CD4-positive, alpha-beta T cell treated with Interleukin-15 for 4 hours (primary cell): ENCODE measurements around the gene WDR44.
"Not testable (repeated sequence)": the region's sequence is repeated elsewhere in the genome, so short reads cannot be mapped to it uniquely, and the experiment has no call there.

Source experiments
- DNase-seq: peaks from one replicate; pipeline ENCODE4 v3.0.0-alpha.2; 2020; ENCODE audit warnings: low spot score

Gene WDR44

DNA sequence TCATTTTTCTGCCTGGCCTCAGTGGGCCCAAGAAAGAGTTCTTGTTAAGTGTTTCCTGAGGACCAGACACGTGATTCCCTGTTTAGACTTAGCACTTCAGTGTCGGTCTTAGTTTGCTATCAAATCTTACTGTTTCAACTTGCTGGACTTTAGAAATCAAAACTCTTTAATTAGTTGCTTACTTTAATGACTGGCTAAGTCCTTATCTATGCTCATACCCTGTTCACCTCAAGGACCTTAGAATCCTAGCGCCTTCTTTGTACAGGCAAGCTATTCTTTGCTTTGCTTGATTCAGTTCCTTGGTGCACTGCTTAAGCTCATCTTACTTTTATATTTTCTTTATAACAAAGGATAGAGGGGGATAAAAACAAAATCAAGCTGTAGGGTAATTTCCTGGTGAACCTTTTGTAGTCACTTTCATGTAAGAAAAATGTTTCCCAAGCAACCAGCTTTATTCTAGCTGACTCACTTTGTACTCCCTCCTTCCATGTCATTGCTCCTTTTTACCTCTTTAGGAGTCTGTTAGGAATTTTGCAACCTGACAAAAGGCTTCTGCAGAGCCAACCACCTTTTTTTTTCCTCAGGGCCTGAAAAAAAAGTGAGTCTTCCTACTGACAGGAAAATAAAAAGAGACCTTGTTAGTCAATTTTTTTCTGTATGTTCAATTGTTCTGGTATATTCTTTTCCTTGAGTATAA lies 14.7 kb downstream of the WDR44 start:
- DNase-seq = no peak

DNA sequence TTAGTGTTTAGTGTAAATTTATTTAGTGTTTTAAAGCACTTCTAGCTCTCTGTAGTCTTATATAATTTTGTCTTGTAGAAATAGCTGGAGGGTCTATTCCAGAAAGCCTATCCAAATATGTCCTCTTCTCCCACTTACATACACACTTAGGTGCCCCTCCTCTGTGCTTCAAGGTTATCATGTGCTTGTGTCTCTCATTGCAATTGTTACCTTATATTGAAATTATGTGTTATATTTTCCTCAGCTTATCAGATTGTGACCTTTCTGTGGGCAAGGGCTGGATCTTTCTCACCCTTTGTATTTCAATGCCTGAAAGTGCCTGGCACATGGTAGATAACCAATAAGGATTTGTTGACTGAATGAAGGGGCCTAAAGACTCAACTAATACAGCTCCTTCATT lies 18.4 kb downstream of the WDR44 start:
- no peak for DNase-seq

DNA sequence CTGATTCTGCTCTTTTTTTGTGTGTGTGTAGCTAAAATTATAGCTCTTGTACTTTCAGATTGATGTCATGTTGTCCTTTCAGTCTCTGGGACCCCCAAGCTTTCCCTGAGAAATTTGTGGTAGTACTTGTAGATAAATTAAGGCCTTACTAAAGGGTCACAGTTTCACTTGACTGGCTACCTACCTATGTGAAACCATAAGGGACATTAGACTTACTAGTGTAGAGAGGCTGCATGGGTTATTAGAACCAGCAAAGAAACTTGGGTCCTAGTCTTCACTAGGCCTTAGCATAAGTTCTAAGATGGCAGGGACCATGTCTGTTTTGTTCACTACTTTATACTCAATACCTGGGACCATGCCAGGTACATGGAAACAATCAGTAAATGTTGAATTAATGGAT lies 21.4 kb downstream of the WDR44 start:
- DNase-seq = no peak

DNA sequence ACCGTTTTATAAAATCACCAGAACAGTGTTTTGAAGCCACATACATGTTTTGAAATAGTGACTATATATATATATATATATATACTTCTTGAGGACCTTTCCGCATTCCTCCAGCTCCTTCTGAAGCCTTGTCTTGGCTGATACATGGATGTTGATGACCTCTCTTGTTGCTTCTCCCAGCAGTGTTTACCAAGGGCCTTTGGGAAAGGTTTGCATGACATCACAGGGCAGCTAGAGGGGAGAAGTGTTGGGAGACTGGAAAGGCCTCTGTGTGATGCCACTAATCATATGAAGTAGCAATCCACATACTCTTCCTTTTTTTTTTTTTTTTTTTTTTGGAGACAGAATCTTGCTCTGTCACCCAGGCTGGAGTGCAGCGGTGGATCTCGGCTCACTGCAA lies 22.5 kb downstream of the WDR44 start:
- DNase-seq = no peak

DNA sequence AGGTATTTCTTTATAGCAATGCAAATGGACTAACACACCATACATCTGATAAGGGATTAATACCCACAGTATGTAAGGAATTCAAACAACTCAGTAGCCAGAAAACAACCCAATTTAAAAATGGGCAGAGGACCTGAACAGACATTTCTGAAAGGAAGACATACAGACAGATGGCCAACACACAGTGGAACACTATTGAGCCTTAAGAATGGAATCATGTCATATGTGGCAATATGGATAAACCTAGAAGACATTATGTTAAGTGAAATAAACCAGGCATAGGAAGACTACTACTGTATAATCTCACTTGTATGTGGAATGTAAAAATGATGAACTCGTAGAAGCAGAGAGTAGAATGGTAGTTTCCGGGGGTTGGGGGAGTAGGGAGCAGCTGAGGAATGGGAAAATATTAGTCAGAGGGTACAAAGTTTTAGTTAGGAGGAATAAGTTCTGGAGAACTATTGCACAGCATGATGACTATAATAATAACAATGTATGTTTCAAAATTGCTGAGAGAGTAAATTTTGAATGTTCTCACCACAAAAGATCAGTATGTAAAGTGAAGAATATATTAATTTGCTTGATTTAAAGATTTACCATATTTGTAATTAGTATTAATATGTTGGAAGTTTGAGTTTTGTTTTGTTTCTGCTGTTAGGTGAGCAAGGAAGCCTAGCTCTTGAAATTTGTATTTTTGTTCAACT lies 25.2 kb downstream of the WDR44 start:
- no peak for DNase-seq

DNA sequence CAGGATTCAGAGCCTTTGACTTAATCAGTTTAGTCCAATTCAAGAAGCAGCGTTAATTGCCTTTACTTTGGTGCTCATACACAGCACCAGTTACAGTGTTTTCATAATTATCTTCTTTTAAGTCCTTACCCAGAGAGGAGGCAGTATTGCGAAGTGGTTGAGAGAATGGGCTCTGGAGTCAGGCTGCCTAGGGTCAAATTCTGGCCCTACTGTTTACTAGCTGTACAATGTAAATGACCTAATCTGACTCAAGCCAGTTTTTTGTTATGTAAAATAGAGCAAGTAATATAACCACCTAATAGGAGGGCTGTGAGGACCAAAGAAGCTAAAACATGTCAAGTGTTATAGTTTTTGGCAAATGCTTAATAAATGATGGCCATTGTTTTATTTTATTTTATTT lies 27.6 kb downstream of the WDR44 start:
- DNase-seq = no peak

DNA sequence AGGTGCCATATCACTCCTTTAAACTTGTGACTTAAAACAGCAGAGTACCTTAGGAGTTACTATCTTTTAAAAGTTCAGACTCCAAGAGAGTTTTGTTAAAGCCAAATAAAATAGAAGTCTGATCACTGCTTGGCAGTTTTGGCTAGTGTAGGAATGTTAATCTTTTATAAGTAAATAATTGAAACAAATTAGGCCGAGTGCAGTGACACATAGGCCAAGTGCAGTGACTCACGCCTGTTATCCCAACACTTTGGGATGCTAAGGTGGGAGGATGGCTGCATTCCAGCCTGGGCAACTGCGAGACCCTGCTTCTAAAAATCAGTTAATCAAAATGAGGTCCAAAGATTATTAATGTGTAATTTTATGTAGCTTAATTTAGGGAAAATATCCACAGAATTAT lies 37.2 kb downstream of the WDR44 start:
- no peak for DNase-seq

DNA sequence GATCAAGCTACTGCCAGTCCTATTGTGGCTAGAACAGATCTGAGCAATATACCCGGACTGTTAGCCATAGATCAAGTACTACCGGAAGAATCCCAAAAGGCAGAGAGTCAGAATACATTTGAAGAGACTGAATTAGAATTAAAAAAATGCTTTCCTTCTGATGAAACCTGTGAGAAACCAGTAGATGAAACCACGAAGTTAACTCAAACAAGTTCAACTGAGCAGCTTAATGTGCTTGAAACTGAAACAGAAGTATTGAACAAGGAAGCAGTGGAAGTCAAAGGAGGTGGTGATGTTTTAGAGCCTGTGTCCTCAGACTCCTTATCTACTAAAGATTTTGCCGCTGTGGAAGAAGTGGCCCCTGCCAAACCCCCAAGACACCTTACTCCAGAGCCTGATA lies 46.8 kb downstream of the WDR44 start:
- no peak for DNase-seq

DNA sequence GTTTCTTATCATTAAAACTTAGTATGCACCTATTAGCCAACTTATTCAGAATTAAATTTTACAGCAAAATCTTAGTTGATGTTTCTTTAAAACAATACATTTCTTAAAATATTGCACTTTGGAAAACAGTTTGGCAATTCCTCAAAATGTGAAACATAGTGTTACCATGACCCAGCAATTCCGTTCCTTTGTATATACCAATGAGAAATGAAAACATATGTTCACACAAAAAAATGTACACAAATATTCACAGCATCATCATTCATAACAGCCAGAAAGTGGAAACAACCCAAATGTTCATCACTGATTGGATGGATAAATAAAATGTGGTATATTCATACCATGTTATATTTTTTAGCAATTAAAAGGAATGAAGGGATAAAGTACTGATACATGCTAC lies 50.2 kb downstream of the WDR44 start:
- DNase-seq = no peak

DNA sequence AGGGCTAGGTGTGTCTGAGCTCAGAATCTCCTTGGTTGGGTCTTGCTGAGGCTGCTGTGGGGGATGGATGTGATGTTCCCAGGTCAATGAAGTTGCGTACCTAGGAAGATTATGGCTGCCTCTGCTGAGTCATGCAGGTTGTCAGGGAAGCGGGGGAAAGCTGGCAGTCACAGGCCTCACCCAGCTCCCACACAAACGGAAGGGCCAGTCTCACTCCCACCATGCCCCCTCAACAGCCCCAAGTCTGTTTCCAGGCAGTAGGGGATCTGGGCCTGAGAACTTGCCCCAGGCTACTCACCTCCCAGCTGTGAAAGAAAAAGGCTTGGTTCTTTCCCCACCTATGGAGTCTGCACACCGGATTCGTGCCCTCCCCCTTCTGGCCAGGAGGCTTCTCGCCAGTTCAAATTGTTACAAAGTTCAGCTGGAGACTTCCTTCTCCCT lies 72.9 kb downstream of the WDR44 start:
- no peak for DNase-seq

DNA sequence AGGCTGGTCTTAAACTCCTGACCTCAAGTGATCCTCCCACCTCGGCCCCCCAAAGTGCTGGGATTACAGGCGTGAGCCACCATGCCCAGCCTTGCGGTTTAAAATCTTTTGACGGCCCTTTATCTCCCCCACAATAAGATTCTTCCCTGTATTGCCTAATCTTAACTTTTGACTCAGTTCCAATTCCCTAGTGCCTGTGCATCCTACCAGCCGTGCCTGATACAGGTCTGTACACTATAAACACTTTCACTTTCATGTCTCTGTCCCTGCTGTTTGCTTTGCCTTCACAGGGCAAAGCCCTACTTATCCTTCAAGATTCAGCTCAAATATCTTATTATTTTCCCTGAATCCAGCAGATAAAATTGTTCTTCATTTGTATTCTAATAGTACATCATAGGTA lies 74.6 kb downstream of the WDR44 start:
- DNase-seq = no peak

DNA sequence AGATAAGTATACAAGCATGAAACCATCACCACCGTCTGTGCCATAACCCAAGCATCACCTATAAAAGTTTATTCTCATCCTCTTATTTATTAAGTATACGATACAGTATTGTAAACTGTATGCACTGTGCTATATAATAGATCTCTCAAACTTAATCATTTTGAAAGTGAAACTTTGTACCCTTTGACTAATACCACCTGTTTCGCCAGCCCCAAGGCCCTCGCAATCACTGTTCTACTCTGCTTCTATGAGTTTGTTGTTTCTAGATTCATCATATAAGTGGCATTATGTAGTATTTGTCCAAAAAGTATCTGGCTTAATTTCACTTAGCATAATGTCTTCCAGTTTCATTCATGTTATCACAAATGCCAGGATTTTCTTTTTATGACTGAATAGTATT lies 77.7 kb downstream of the WDR44 start:
- DNase-seq = no peak

DNA sequence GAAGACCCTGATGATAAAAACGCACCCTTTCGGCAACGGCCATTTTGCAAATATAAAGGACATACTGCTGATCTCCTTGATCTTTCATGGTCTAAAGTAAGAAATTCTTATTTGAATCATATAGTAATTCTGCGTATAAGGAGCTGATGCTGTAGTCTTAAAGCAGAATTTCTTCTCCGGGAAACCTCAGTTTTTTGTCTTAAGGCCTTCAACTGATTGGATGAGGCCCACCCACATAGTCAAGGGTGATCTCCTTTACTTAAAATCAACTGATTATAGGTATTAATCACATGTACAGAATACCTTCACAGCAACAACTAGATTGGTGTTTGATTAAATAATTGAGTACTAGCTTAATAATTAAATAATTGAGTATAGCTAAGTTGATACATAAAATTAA lies 86.9 kb downstream of the WDR44 start:
- no peak for DNase-seq

DNA sequence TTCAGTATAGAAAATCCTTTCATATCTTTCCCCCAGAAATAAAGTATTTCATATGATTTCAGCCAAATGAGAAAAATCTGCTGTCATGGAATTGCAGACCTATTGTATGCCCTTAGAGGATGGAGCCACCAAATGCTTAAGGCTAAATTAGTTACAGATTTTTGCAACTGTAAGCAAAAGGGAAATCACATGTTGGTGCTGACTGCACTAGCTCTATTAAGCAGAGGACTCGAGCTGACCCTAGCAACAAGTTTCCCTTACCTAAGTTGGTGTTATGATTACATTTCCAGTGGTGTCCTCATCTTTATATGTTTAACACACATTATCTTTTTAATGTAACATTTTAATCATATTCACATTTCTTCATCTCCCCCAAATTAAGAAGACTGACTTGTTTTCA lies 91.4 kb downstream of the WDR44 start:
- no peak for DNase-seq

DNA sequence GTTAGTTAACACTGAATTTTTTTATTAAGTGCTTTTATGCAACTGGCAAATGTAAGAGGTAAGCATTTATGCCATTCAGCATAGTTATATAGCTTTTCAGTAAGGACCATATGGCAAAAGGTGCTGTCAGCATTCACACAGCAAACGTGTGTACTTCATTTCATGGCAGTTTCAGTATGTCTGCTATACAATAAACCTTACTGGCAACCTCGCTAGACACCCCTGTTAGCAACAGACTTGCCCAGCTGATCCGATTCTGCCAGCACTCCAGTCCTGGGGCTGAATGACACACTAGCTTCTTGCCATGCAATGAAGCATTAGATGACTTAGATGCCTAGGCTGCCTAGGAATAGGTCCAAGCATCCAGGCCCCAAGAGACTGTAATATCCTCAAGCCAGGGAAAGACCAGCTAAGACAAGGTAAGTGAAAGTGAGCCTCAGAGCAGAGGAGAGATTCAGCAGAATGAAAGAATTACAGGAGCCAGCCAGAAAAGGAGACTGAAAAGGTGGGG lies 102.4 kb downstream of the WDR44 start:
- no peak for DNase-seq

DNA sequence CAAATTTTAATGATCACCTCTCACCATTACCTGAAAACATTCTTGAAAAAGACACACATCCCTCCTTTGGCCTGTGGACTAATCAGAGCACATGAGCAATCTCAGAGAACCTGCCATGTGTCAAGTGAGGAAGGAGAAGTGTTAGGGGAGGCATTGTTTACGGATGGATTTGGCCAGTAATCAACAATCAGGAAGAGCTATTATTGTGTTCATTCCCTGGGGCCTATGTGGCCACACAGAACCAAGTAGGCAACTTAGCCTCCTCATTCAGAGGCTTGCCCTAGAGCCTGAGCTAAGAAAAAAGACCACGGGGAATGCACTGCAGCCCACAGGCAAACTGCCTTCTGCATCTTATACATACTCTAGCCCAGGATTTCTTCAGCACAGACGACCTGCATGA lies 109.1 kb downstream of the WDR44 start:
- DNase-seq = no peak

DNA sequence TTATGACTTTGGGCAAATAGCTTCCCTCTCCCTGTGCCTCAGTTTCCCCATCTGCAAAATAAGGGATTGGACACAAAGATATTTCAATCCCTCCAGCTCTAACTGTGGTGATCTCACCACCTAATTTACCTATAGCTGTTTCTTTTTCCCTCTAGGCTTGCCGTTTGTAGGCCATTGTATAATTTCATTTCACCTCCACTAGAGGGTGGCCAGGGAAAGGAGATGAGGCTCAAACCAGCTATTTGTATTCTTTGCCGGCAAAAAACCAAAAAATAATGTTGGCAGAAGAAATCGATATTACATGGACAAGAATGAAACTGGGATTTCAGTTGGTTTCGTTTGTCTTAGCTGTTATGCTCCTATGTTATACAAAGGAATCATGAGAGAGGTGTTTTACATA lies 113.6 kb downstream of the WDR44 start:
- DNase-seq = peak; percentile 39

DNA sequence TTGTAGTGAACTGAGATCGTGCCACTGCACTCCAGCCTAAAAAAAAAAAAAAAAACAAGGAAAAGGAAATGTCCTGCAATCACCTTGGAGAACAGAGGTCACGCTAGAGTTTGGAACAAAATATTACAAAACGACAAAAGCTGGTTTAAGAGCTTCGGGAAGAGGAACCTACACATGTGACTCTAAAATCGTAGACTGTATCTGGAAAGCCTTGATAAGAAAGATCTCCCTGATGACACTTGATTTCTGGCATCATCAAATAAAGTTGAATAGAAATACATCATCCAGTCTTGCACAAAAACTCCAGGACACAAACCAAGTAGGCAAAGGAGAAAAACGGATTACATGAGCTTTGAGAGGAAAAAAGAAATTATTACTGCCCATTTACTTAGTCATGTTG lies 118.6 kb downstream of the WDR44 start:
- DNase-seq = no peak

DNA sequence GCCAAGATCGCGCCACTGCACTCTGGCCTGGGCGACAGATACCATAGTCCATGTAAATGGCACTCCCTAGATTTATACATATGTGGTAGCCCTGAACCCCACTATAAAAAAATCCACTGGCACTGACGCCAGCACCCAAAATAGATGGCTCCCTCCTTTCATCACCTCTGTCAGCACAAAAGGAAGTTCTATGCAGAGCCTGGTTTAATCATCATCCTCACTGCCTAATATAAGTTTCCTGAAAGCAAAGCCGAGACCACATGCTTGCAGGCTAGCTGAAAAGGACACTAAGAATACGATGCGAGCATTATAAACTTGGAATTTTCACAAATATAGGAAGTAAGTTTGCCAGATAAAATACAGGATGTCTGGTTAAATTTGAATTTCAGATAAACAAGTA lies 122.2 kb downstream of the WDR44 start:
- DNase-seq = no peak

DNA sequence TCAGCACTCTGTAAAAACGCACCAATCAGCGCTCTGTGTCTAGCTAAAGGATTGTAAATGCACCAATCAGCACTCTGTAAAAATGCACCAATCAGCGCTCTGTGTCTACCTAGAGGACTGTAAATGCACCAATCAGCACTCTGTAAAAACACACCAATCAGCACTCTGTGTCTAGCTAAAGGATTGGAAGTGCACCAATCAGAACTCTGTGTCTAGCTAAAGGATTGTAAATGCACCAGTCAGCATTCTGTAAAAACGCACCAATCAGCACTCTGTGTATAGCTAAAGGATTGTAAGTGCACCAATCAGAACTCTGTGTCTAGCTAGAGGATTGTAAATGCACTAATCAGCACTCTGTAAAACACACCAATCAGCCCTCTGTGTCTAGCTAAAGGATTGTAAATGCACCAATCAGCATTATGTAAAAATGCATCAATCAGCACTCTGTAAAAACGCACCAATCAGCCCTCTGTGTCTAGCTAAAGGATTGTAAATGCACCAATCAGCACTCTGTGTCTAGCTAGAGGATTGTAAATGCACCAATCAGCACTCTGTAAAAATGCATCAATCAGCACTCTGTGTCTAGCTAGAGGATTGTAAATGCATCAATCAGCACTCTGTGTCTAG lies 124.9 kb downstream of the WDR44 start:
- DNase-seq = not testable (repeated sequence)

DNA sequence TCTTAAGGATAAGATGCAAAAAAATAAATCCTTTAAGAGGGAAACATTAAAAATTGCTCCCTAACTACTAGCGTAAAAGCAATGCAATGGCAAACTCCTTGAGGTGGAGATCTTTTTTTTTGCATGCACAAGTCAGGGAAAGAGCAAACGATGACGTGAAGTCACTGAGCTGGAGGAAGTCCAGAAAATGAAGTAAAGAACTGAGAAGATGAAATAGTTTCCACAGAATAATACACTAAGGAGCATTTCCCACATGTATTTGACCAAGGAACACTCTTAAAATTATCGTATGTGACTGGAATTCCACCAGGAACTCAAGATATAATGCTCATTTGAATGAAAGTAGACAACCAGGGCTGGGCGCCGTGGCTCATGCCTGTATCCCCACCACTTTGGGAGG lies 128.7 kb downstream of the WDR44 start:
- DNase-seq = no peak

DNA sequence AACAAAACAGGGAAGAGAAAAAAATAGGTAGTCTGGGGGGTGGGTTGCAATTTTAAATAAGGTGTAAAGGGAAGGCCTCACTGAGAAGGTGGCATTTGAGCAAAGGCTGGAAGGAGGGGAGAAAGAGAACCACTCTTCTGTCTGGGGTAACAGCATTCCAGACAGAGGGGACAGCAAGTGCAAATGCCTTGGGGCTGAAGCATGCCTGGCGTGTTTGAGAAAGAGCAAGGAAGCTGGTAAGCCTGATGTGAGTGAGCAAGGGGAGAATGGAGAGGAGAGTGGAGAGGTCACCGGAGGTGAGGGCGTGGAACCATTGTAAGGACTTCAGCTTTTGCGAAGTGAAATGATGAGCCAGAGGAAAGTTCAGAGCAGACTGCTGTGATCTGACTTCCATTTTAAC lies 130.0 kb downstream of the WDR44 start:
- DNase-seq = no peak

DNA sequence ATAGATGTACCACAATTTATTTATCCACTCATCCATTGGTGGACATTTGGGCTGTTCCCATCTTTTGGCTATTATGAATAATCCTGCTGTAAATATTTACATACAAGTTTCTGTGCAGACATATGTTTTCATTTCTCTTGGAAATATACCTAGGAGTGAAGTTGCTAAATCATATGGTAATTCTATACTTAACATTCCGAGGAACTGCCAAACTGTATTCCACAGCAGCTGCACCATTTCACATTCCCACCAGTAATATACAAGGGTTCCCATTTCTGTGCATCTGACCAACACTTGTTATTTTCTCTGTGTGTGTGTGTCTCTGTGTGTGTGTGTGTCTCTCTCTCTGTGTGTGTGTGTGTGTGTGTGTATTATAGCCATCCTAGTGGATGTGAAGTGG lies 134.3 kb downstream of the WDR44 start:
- no peak for DNase-seq
